Measurements from ENCODE around the gene PALLD.
"Not testable (repeated sequence)": the region's sequence is repeated elsewhere in the genome, so short reads cannot be mapped to it uniquely, and the experiment has no call there.

Gene PALLD

DNA sequence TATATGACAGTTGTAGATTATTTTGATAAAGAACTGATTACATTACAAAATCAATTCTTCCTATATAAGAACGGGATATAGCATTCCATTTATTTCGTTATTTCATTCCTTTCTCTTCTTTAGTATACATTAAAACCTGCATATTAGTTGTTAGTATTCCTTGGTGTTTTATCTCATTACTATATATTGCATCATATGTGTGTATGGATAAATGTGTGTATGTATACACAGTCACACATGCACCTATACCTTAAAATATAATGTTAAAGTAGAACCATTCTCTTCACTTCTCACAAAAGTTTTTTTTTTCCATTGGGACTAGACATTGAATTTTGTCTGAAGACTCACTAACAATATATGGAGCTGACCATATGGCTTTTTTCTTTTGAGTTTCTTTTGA is 5.3 kb upstream of the PALLD start:
- DNase-seq (ENCODE audit: low read depth in 3 of 3, low spot score in 1 of 3) = no peak

GRCh38 chr4:168498251-168498650 is 1.4 kb downstream of the PALLD start:
- DNase-seq (ENCODE audit: low read depth in 3 of 3, low spot score in 1 of 3) = no peak

- no peak for DNase-seq (ENCODE audit: low read depth in 3 of 3, low spot score in 1 of 3)
These were observed 2.4 kb downstream of the PALLD start for GRCh38 chr4:168499241-168499640.

- no peak for DNase-seq (ENCODE audit: low read depth in 3 of 3, low spot score in 1 of 3)
These were observed 4.6 kb downstream of the PALLD start for GRCh38 chr4:168501407-168501806.

- DNase-seq (ENCODE audit: low read depth in 3 of 3, low spot score in 1 of 3) = no peak
These were observed 6.0 kb downstream of the PALLD start for GRCh38 chr4:168502861-168503260.

GRCh38 chr4:168503652-168504362 is 7.0 kb downstream of the PALLD start:
- DNase-seq (ENCODE audit: low read depth in 3 of 3, low spot score in 1 of 3) = no peak

- DNase-seq (ENCODE audit: low read depth in 3 of 3, low spot score in 1 of 3) = no peak
These were observed 7.7 kb downstream of the PALLD start for GRCh38 chr4:168504526-168504925.

- no peak for DNase-seq (ENCODE audit: low read depth in 3 of 3, low spot score in 1 of 3)
These were observed 9.2 kb downstream of the PALLD start for GRCh38 chr4:168506014-168506413.

DNA sequence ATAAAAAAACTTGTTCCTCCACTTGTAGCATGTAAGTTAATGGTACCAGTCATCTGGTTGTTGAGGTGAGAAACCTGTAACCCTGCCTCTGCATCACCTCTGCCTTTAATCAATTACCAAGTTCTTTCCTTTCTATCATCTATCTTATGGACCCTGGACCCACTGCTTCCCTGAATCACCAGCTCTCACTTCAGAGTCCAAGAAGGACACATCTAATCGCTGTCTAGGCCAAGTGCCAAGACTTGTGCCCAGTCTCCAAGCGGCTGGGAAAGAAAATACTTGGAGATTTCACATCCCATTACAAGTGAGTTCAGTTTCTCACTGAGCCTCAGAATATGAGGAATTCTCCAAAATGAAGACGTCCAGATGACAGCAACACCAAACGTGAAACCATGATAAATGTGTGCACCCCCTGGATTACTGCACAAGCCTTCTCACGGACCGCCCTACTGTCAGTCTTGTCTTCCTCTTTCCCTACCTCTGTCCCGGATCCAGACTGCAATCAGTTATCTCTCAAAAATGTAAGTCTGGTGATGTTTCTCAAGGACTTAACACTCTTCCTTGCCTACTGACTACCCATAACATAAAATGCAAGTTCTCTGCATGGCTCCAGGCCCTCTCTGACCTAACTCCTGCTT is 10.4 kb downstream of the PALLD start:
- DNase-seq (ENCODE audit: low read depth in 3 of 3, low spot score in 1 of 3) = no peak

- no peak for DNase-seq (ENCODE audit: low read depth in 3 of 3, low spot score in 1 of 3)
These were observed 11.8 kb downstream of the PALLD start for GRCh38 chr4:168508683-168509082.

DNA sequence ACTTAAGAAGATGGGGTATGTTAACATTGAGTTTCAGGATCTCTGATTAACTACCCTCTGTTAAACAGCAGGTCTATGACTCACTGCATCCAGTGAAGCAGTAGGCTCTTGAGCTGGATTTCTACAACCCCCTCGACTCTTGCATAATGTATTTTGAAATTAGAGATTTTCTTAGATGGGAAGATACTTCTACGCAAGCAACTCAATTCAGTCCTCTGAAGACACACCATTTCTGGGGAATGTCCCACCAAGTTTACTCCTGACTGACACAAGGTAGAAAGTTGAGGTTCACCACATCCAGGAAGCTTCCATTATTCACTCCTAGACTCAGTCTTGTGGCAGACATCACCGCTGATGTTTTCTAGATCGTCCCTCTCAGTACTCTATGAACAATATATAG is 12.9 kb downstream of the PALLD start:
- no peak for DNase-seq (ENCODE audit: low read depth in 3 of 3, low spot score in 1 of 3)

- peak in 2 of 3 donors; percentile 18 for DNase-seq (ENCODE audit: low read depth in 3 of 3, low spot score in 1 of 3)
These were observed 15.1 kb downstream of the PALLD start for GRCh38 chr4:168511780-168512489.

- DNase-seq (ENCODE audit: low read depth in 3 of 3, low spot score in 1 of 3) = not testable (repeated sequence)
These were observed 17.0 kb downstream of the PALLD start for GRCh38 chr4:168513826-168514225.

DNA sequence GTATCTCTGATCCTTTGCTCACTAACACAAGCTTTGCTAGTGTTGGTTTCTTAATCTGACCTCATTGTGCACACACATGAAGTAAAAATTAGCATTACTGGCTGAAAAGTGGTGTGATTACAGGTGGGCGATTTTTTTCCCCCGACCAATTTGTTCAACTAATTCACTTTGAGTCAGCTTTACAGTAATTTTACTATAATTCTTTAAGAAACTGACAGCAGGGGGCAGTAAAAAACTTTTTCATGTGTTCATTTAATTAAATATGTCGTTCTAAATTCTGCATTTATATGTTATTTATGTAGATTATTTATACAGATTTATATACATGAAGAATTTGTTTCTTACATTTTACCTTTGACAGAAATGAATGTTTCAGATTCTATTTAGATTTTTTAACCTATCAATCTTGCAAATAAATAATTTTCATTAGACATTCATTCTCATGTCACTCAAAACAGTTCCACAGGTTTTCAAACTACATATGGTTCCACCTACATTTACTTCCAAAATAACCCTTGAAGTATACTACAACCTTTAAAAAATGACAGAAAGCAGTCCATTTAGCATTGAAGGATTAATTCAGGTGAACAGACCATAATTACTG is 17.5 kb downstream of the PALLD start:
- DNase-seq (ENCODE audit: low read depth in 3 of 3, low spot score in 1 of 3) = no peak

DNA sequence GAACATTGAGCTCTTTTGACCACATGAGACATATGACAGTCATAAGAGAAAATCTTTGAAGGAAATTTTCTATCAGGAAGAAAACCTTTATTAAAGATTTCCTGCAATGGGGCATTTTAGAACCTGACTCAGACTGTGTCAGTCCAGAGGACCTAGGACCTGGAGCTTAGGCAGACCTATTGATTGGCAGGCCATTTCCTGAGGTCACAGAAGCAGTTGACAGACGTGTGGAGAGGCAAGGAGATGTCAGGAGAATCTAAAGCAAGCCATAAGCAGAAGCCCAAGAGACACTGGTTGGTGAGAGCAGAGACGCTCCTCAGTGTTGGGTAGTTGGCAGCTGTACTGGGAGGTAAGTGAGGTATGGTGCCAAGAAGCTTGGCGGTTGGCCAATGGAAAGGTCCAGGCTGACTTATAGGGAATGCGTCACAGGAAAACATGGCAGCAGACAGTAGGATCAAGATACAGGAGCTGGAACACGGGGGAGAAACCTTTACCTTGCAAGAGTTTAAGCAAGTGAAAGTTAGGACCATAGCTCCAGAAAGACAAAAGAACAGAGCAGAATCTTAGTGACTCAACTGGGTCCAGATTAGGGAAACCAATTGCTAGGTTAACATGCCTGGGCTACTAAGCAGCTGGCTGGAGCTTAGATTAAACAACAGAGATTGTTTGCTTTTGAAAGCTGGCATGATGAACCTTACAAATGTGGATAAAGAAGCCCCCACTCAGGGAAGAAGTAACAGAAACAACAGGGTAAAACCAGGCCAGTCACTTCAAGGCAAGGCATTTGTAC is 18.6 kb downstream of the PALLD start:
- DNase-seq (ENCODE audit: low read depth in 3 of 3, low spot score in 1 of 3) = no peak

DNA sequence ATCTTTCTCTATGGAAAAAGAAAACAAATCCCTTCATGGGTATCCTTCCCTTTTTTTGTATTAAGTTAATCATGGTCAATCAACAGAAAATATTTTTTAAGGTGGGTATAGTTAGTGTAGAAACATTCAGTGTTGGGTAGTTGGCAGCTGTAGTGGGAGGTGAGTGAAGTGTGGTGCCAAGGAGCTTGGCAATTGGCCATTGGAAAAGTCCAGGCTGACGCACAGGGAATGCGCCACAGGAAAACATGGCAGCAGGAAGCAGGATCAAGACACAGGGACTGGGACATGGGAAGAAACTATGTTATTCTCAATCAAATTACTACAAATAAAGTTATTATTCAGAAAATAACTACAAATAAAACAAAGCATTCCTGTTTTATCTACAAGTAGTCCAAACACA is 20.0 kb downstream of the PALLD start:
- DNase-seq (ENCODE audit: low read depth in 3 of 3, low spot score in 1 of 3) = no peak

DNA sequence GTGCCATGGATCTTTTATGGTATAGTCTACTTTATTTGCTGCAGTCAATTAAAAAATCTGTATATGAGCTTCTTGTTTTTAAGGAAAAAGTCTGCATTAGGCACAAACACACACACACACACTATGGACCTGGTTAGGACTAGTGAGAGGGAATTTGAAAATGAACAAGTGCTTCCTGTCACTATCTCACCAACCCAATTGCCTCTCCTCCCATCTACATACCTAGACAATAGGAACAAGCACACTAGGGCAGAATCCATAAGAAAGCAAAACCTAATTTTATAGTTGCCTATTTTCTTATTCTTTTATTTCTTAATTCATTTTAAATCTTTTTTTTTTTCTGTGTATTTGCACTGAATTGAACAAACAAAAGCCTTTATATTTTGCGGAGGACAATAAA is 22.7 kb downstream of the PALLD start:
- DNase-seq (ENCODE audit: low read depth in 3 of 3, low spot score in 1 of 3) = no peak

DNA sequence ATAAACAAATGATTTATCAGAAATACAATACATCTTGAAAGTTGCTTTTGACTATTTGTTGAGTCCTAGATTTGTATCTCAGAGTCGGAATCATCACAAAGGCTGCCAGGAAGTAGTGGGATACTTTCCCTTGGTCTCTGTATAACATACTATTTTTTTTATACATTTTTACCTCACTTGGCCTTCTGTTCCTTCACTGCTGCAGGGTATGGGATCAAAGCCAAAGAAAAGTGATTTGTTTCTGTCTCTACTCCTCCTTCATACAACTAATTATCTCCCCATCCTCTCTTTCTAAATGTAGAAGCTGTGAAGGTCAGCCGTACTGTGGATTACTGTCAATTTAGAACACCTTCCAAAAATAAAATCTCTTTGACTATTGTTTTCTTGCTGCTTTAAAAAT is 24.9 kb downstream of the PALLD start:
- DNase-seq (ENCODE audit: low read depth in 3 of 3, low spot score in 1 of 3) = no peak

- no peak for DNase-seq (ENCODE audit: low read depth in 3 of 3, low spot score in 1 of 3)
These were observed 25.5 kb downstream of the PALLD start for GRCh38 chr4:168522356-168522755.

GRCh38 chr4:168522829-168523489 is 26.1 kb downstream of the PALLD start:
- DNase-seq (ENCODE audit: low read depth in 3 of 3, low spot score in 1 of 3) = no peak

- no peak for DNase-seq (ENCODE audit: low read depth in 3 of 3, low spot score in 1 of 3)
These were observed 27.2 kb downstream of the PALLD start for GRCh38 chr4:168524006-168524405.
